ENCODE results near the gene CEACAM7.

DNA sequence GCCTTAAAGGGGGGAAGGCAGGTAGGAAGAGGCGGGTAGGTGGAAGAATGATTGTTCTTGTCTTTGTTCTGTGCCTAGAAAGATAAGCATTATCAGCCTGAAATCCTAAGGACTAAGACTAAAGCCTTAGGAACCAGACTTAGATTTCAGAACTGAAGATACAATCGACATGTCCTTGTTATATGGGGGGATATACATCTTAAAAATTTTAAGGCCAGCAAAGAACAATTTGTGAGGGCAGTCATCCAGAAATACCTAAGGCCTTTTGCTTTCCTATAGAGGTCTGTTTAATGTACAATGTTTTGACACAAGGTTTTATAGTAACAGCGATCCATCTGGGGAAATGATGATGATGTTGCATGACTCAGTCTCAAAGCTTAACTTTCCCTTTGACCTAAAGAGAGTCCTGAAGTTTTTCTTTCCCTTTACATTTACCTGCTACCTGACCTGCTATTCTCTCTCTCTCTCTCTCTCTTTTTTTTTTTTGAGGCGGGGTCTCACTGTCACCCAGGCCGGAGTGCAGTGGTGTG, 47.1 kb upstream of the CEACAM7 start:
- TF ChIP-seq, protein P1, sequence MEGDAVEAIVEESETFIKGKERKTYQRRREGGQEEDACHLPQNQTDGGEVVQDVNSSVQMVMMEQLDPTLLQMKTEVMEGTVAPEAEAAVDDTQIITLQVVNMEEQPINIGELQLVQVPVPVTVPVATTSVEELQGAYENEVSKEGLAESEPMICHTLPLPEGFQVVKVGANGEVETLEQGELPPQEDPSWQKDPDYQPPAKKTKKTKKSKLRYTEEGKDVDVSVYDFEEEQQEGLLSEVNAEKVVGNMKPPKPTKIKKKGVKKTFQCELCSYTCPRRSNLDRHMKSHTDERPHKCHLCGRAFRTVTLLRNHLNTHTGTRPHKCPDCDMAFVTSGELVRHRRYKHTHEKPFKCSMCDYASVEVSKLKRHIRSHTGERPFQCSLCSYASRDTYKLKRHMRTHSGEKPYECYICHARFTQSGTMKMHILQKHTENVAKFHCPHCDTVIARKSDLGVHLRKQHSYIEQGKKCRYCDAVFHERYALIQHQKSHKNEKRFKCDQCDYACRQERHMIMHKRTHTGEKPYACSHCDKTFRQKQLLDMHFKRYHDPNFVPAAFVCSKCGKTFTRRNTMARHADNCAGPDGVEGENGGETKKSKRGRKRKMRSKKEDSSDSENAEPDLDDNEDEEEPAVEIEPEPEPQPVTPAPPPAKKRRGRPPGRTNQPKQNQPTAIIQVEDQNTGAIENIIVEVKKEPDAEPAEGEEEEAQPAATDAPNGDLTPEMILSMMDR (IDR thresholded peaks at IDR 0.05; ENCODE audit: low read length), result no peak
- no peak for TF ChIP-seq EZH2 (IDR thresholded peaks at IDR 0.05; ENCODE audit: borderline replicate concordance, low read length)

Data from OCI-LY1 (cell line).